ENCODE measurements around the gene OR2W3.
A peak's percentile ranks its signal among the peaks of the same experiment; 100 is the strongest.

The OR2W3 gene

GRCh38 chr1:247914941-247915662 is 19.7 kb downstream of the OR2W3 start:
- no peak for DNase-seq (ENCODE audit: low read depth, low spot score)

GRCh38 chr1:247919952-247920351 is 24.6 kb downstream of the OR2W3 start, which contains the start of gene OR2T8:
OR2T8 (plus strand) TSS chr1:247920252; CDS start chr1:247921018, 766 bp downstream.
- no peak for DNase-seq (ENCODE audit: low read depth, low spot score)

- DNase-seq (ENCODE audit: low read depth, low spot score) = no peak
Observed at GRCh38 chr1:247923941-247924340, 28.6 kb downstream of the OR2W3 start.

GRCh38 chr1:247924868-247925267 is 29.5 kb downstream of the OR2W3 start, which contains the start of gene OR2AJ1:
OR2AJ1 (plus strand) TSS chr1:247924889; CDS start chr1:247933769, 8,880 bp downstream.
- no peak for DNase-seq (ENCODE audit: low read depth, low spot score)

- DNase-seq (ENCODE audit: low read depth, low spot score) = no peak
Observed at GRCh38 chr1:247933989-247934388, 38.6 kb downstream of the OR2W3 start.

GRCh38 chr1:247935781-247936180 is 40.4 kb downstream of the OR2W3 start:
- DNase-seq (ENCODE audit: low read depth, low spot score) = no peak

GRCh38 chr1:247936415-247936814 is 41.0 kb downstream of the OR2W3 start:
- no peak for DNase-seq (ENCODE audit: low read depth, low spot score)

GRCh38 chr1:247936965-247937734 is 41.8 kb downstream of the OR2W3 start:
- DNase-seq (ENCODE audit: low read depth, low spot score) = peak; percentile 77

GRCh38 chr1:247942624-247943023 is 47.2 kb downstream of the OR2W3 start:
- no peak for DNase-seq (ENCODE audit: low read depth, low spot score)

Data from astrocyte of the hippocampus (primary cell).